ENCODE data around the gene TRH.
"Not testable (repeated sequence)": the region's sequence is repeated elsewhere in the genome, so short reads cannot be mapped to it uniquely, and the experiment has no call there.

TRH gene

GRCh38 chr3:129994883-129995559, 20.5 kb downstream of the TRH start:
- Histone ChIP-seq H3K36me3 (no peaks in the 10 kb centered on the region), H3K9me3 (no peaks in the 10 kb centered on the region)
- no peak for TF ChIP-seq CTCF (IDR thresholded peaks at IDR 0.05; ENCODE audit: low read depth, low read length)

GRCh38 chr3:129996073-129996472, 21.6 kb downstream of the TRH start:
- DNase-seq, result no peak
- H3K27me3 ChIP-seq, result no peaks in the 10 kb centered on the region
- no peak for TF ChIP-seq CTCF (IDR thresholded peaks at IDR 0.05; ENCODE audit: low read depth, low read length)

More at GRCh38 chr3:129994883-129995559, 20.5 kb downstream of the TRH start:
- no peaks in the 10 kb centered on the region for H3K4me1 ChIP-seq
- H3K4me3 ChIP-seq (ENCODE audit: low read depth, low read length), result no peak overlapping the region
- DNase-seq, result no peak
- no peaks in the 10 kb centered on the region for H3K27me3 ChIP-seq

GRCh38 chr3:129999176-129999575, 24.7 kb downstream of the TRH start:
- H3K4me1 ChIP-seq; H3K36me3 ChIP-seq; H3K4me3 ChIP-seq (ENCODE audit: low read depth, low read length); H3K9me3 ChIP-seq; DNase-seq; H3K27me3 ChIP-seq: not testable (repeated sequence)

More at GRCh38 chr3:129996073-129996472, 21.6 kb downstream of the TRH start:
- H3K4me3 ChIP-seq (ENCODE audit: low read depth, low read length), result no peak overlapping the region
- no peaks in the 10 kb centered on the region for H3K9me3 ChIP-seq
- H3K36me3 ChIP-seq, result no peaks in the 10 kb centered on the region
- no peaks in the 10 kb centered on the region for H3K4me1 ChIP-seq

GRCh38 chr3:130002666-130003598, 28.4 kb downstream of the TRH start:
- H3K4me3 ChIP-seq (ENCODE audit: low read depth, low read length), result peak overlapping the region; percentile 47
- peak; percentile 28; the same call in 1 of the 2 replicates for TF ChIP-seq CTCF (IDR thresholded peaks at IDR 0.05; ENCODE audit: low read depth, low read length)
- H3K36me3 ChIP-seq, H3K9me3 ChIP-seq, H3K4me1 ChIP-seq, H3K27me3 ChIP-seq: not testable (repeated sequence)
- DNase-seq, result peak; percentile 66

- TF ChIP-seq CTCF (IDR thresholded peaks at IDR 0.05; ENCODE audit: low read depth, low read length), result no peak
- H3K4me1 ChIP-seq, result no peaks in the 10 kb centered on the region
- no peak for DNase-seq
- H3K27me3 ChIP-seq, result peaks cover 6% of the 10 kb centered on the region; the same call in 1 of the 2 replicates
- H3K36me3 ChIP-seq, result no peaks in the 10 kb centered on the region
- H3K4me3 ChIP-seq (ENCODE audit: low read depth, low read length), result no peak overlapping the region
- H3K9me3 ChIP-seq, result no peaks in the 10 kb centered on the region
These were observed 36.0 kb downstream of the TRH start for GRCh38 chr3:130010556-130010955.

- H3K36me3 ChIP-seq; H3K4me1 ChIP-seq; DNase-seq; H3K9me3 ChIP-seq; H3K27me3 ChIP-seq; H3K4me3 ChIP-seq (ENCODE audit: low read depth, low read length): not testable (repeated sequence)
These were observed 37.6 kb downstream of the TRH start for GRCh38 chr3:130012108-130012507.

GRCh38 chr3:130013246-130013645, 38.7 kb downstream of the TRH start:
- not testable (repeated sequence) for H3K4me3 ChIP-seq (ENCODE audit: low read depth, low read length); H3K4me1 ChIP-seq; H3K9me3 ChIP-seq; H3K36me3 ChIP-seq; H3K27me3 ChIP-seq; DNase-seq
